ENCODE measurements around the gene PLEKHG4B. TPM values are rescaled to one million over a fixed set of nuclear protein-coding genes. Genes with fewer than 3 reads are reported as not detected.
"Not testable (repeated sequence)": the region's sequence is repeated elsewhere in the genome, so short reads cannot be mapped to it uniquely, and the experiment has no call there.

The PLEKHG4B gene
- total RNA-seq, 1 experiment from 2014 or later, result 51.4 TPM

DNA sequence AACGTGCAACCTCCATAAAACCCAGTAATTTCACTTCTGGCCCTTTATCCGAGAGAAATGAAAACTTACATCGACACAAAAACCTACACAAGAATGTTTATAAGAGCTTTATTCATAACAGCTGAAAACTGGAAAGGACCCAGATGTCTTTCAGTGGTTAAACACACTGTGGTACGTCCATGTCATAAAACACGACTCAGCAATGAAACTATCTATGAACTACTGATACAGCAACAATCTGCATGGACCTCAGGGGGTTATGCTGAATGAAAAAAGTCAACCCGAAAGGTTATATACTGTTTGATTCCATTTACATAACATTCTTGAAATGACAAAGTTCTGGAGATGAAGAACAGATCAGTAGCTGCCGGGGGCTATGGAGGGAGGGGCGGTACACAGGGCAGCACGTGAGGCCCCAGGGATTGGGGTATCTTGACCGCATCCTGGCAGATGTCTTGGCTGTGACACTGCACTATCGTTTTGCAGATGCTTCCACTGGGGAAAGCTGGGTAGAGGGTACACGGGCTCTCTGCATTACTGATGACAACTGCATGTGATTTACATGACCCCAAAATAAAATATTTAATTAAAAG lies 121.9 kb downstream of the PLEKHG4B start (continued):
- TF ChIP-seq, protein P1, sequence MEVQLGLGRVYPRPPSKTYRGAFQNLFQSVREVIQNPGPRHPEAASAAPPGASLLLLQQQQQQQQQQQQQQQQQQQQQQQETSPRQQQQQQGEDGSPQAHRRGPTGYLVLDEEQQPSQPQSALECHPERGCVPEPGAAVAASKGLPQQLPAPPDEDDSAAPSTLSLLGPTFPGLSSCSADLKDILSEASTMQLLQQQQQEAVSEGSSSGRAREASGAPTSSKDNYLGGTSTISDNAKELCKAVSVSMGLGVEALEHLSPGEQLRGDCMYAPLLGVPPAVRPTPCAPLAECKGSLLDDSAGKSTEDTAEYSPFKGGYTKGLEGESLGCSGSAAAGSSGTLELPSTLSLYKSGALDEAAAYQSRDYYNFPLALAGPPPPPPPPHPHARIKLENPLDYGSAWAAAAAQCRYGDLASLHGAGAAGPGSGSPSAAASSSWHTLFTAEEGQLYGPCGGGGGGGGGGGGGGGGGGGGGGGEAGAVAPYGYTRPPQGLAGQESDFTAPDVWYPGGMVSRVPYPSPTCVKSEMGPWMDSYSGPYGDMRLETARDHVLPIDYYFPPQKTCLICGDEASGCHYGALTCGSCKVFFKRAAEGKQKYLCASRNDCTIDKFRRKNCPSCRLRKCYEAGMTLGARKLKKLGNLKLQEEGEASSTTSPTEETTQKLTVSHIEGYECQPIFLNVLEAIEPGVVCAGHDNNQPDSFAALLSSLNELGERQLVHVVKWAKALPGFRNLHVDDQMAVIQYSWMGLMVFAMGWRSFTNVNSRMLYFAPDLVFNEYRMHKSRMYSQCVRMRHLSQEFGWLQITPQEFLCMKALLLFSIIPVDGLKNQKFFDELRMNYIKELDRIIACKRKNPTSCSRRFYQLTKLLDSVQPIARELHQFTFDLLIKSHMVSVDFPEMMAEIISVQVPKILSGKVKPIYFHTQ (CRISPR knock-in tag; IDR thresholded peaks at IDR 0.05), result no peak
- TF ChIP-seq FOXK1 (CRISPR knock-in tag; IDR thresholded peaks at IDR 0.05) (no peak), TEAD4 (CRISPR knock-in tag; IDR thresholded peaks at IDR 0.05) (no peak)

DNA sequence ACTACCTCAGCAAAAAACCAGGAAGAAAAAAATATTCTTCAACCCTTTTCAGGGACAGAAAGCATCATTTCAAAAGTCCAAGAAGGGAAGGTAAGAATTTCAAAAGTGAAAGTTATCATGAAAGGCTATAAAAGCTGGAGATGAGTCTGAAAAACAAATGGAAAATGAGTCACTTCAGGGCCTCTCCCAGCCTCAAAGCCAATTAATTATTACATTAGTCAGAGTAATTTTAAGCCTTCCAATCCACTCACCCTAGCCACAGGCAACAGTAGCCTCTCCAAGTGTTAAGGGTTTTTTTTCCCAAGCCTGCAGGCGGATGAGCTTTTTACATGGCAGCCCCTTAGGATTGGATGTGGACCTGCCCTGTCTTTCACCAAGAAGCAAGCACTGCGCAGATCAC lies 123.3 kb downstream of the PLEKHG4B start:
- CTCF ChIA-PET; H3K9me3 Mint-ChIP-seq; ATAC-seq; H3K27me3 Mint-ChIP-seq (ENCODE audit: low read depth); POLR2A ChIA-PET; H3K4me3 Mint-ChIP-seq; DNase-seq (ENCODE audit: low spot score): not testable (repeated sequence)
- Mint-ChIP-seq H3K4me1 (peaks cover 17% of the 10 kb centered on the region), H3K27ac (peak overlapping the region; percentile 60; the same call in 1 of the 2 replicates), H3K36me3 (peaks cover 15% of the 10 kb centered on the region)

DNA sequence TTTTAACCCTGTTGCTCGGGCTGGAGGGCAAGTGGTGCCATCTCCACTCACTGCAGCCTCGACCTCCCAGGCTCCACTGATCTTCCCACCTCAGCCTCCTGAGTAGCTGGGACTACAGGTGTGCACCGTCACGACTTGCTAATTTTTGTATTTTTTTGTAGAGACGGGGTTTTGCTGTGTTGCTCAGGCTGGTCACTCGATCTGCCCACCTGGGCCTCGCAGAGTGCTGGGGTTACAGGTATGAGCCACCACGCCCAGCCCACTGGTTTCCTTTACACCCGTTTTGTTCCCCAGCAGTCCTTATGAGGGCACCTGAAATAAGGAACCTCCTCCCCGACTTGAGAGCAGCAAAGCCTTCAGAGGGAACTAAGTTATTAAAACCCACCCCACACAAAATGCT lies 124.1 kb downstream of the PLEKHG4B start:
- POLR2A ChIA-PET, ATAC-seq: not testable (repeated sequence)
- H3K4me1 Mint-ChIP-seq, result peaks cover 24% of the 10 kb centered on the region

DNA sequence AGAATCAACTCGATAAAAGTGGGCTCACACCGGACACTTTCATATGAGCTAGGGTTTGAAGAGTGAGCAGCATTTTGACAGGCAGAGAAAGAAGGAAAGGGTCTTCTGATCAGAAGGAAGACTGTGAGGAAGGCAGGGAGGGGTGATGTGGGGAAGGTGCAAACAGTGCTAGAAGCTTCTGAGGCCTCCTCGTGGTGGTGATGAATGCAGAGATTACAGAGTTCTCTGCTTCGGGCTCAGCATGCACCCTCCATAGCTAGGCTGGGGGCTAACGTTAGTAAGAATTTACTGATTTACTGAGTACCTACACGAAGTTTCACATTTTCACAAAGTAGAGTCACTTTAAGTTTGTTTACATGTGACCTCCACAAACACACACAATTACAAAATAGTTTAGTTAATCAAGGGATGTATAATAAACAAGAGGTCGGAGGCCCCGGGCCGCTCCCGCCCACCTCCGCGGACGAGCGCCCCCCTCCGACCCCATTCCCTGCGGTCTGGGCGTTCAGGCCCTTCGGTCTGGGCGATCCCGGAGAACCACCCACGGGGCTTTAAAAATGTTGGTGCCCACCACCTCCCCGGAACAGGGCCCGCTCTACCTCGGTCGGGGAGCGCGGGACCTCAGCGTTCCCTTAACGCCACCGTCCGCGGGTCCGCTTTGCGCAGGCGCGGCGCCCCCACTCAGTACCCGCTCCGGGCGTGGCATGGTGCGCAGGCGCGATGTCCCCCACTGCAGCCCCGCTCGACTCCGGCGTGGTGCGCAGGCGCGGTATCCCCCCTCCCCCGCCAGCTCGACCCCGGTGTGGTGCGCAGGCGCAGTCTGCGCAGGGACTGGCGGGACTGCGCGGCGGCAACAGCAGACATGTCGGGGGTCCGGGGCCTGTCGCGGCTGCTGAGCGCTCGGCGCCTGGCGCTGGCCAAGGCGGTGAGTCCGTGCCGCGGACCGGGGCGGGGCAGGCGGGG lies 125.8 kb downstream of the PLEKHG4B start, which contains the start of the genes CCDC127 and SDHA:
Gene CCDC127, minus strand, starts transcription at position 660 of the 963 bp plus-strand sequence. CDS start 1,304 bp downstream, outside the sequence.
Gene SDHA, plus strand, starts transcription at position 827 of the 963 bp plus-strand sequence. Its CDS starts 36 bp downstream, at position 863.
- TF ChIP-seq FOXP1 (CRISPR knock-in tag; IDR thresholded peaks at IDR 0.05; ENCODE audit: borderline replicate concordance), result peak; percentile 66
- TF ChIP-seq, protein P2, sequence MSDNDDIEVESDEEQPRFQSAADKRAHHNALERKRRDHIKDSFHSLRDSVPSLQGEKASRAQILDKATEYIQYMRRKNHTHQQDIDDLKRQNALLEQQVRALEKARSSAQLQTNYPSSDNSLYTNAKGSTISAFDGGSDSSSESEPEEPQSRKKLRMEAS (CRISPR knock-in tag; IDR thresholded peaks at IDR 0.05), result peak; percentile 42; the same call in 1 of the 2 replicates
- TF ChIP-seq SP1 (CRISPR knock-in tag; conservative IDR thresholded peaks at IDR 0.05), result peak; percentile 48; the same call in 1 of the 2 replicates
- TF ChIP-seq, protein P3, sequence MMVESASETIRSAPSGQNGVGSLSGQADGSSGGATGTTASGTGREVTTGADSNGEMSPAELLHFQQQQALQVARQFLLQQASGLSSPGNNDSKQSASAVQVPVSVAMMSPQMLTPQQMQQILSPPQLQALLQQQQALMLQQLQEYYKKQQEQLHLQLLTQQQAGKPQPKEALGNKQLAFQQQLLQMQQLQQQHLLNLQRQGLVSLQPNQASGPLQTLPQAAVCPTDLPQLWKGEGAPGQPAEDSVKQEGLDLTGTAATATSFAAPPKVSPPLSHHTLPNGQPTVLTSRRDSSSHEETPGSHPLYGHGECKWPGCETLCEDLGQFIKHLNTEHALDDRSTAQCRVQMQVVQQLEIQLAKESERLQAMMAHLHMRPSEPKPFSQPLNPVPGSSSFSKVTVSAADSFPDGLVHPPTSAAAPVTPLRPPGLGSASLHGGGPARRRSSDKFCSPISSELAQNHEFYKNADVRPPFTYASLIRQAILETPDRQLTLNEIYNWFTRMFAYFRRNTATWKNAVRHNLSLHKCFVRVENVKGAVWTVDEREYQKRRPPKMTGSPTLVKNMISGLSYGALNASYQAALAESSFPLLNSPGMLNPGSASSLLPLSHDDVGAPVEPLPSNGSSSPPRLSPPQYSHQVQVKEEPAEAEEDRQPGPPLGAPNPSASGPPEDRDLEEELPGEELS (CRISPR knock-in tag; IDR thresholded peaks at IDR 0.05), result peak; percentile 83
- TF ChIP-seq, protein P4, sequence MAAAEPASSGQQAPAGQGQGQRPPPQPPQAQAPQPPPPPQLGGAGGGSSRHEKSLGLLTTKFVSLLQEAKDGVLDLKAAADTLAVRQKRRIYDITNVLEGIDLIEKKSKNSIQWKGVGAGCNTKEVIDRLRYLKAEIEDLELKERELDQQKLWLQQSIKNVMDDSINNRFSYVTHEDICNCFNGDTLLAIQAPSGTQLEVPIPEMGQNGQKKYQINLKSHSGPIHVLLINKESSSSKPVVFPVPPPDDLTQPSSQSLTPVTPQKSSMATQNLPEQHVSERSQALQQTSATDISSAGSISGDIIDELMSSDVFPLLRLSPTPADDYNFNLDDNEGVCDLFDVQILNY (CRISPR knock-in tag; IDR thresholded peaks at IDR 0.05), result peak; percentile 37; the same call in 1 of the 2 replicates
- TF ChIP-seq ZNF232 (CRISPR knock-in tag; IDR thresholded peaks at IDR 0.05), result 0 out of 2 replicates have a peak, but pooled peaks have one; percentile 19
- TF ChIP-seq, protein P5, sequence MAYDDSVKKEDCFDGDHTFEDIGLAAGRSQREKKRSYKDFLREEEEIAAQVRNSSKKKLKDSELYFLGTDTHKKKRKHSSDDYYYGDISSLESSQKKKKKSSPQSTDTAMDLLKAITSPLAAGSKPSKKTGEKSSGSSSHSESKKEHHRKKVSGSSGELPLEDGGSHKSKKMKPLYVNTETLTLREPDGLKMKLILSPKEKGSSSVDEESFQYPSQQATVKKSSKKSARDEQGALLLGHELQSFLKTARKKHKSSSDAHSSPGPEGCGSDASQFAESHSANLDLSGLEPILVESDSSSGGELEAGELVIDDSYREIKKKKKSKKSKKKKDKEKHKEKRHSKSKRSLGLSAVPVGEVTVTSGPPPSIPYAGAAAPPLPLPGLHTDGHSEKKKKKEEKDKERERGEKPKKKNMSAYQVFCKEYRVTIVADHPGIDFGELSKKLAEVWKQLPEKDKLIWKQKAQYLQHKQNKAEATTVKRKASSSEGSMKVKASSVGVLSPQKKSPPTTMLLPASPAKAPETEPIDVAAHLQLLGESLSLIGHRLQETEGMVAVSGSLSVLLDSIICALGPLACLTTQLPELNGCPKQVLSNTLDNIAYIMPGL (CRISPR knock-in tag; IDR thresholded peaks at IDR 0.05), result 0 out of 2 replicates have a peak, but pooled peaks have one; percentile 66
- TF ChIP-seq FOXK1 (CRISPR knock-in tag; IDR thresholded peaks at IDR 0.05), result peak; percentile 83; the same call in 1 of the 2 replicates
- TF ChIP-seq, protein P6, sequence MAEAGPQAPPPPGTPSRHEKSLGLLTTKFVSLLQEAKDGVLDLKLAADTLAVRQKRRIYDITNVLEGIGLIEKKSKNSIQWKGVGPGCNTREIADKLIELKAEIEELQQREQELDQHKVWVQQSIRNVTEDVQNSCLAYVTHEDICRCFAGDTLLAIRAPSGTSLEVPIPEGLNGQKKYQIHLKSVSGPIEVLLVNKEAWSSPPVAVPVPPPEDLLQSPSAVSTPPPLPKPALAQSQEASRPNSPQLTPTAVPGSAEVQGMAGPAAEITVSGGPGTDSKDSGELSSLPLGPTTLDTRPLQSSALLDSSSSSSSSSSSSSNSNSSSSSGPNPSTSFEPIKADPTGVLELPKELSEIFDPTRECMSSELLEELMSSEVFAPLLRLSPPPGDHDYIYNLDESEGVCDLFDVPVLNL (CRISPR knock-in tag; IDR thresholded peaks at IDR 0.05; ENCODE audit: borderline replicate concordance, low read depth), result peak; percentile 70; the same call in 1 of the 2 replicates
- peak; percentile 6; the same call in 1 of the 2 replicates for TF ChIP-seq NFYB (CRISPR knock-in tag; conservative IDR thresholded peaks at IDR 0.05; ENCODE audit: low read depth)
- peak; percentile 59; the same call in 1 of the 2 replicates for TF ChIP-seq TEAD1 (CRISPR knock-in tag; IDR thresholded peaks at IDR 0.05)
- H3K27me3 Mint-ChIP-seq (ENCODE audit: low read depth); H3K9me3 Mint-ChIP-seq: not testable (repeated sequence)
- Mint-ChIP-seq H3K4me3 (peak within 1 kb of the TSS; percentile 93), H3K27ac (peak within 1 kb of the TSS; percentile 94), H3K36me3 (peaks cover 15% of the 10 kb centered on the region), H3K4me1 (peaks cover 36% of the 10 kb centered on the region)
- DNase-seq (ENCODE audit: low spot score) (peak; percentile 97), ATAC-seq (peak; percentile 86)
- ChIA-PET CTCF (interaction anchor here (0.7 to 3.1 kb wide), 13 partner anchors 8 to 229 kb away, joined by 3 to 47 read pairs (median 4); partner anchors contain the start of genes AHRR and PDCD6), POLR2A (interaction anchor here (0.6 to 1.9 kb wide), 5 partner anchors 29 to 182 kb away, joined by 3 to 6 read pairs (median 3); partner anchors contain the start of gene PDCD6)

More for the DNA sequence above, 124.1 kb downstream of the PLEKHG4B start:
- H3K27me3 Mint-ChIP-seq (ENCODE audit: low read depth); H3K9me3 Mint-ChIP-seq; CTCF ChIA-PET; H3K27ac Mint-ChIP-seq; H3K4me3 Mint-ChIP-seq; DNase-seq (ENCODE audit: low spot score): not testable (repeated sequence)
- peaks cover 15% of the 10 kb centered on the region for H3K36me3 Mint-ChIP-seq

Measured in WTC11 (cell line).